Measurements from ENCODE around the gene ETS1. TPM values are rescaled to one million over a fixed set of nuclear protein-coding genes. Genes with fewer than 3 reads are reported as not detected.

ETS1 gene
- total RNA-seq = 12.2 and 30.6 TPM in 2 replicates

GRCh38 chr11:128587415-128587814 is at the start of gene ETS1:
Gene ETS1, minus strand, starts transcription at chr11:128587558. Its CDS starts 14,428 bp downstream, at chr11:128573130.

Small RNA genes lying within 50 kb of the gene (small RNA-seq; reads per million reads assigned to genes)
- not detected for gene MIR6090

Other genes with a start within 250 kb of the ETS1 start
- gene FLI1, start 106.5 kb upstream of the ETS1 start, total RNA-seq = 0.11 TPM in 1 of 2 replicates, not detected in the other

Data from placental epithelial cell (primary cell).